ENCODE measurements around the gene UHRF1. TPM values are rescaled to one million over a fixed set of nuclear protein-coding genes. Genes with fewer than 3 reads are reported as not detected.

UHRF1 gene
- total RNA-seq, 1 donor from 2014 or later, result 0.90 TPM

DNA sequence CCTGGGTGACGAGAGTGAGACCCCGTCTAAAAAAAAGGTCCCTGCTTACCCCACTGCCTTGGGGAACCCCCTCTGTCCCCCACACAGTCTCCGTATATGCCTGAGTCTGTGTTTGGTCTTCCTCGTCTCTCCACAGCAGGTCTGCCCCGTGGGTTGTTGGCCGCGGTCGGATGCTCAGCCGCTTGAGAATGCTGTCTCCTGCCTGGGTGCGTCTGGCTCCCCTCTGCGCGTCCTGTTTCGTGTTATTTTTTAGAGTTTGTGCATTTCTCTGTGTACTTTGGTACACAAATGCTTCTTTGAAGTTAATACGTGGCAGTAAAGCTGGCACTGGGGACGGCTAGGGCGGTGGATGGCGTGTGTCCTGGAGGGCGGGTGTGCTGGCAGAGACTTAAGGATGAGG is 94.5 kb downstream of the UHRF1 start:
- TF ChIP-seq, protein P1, sequence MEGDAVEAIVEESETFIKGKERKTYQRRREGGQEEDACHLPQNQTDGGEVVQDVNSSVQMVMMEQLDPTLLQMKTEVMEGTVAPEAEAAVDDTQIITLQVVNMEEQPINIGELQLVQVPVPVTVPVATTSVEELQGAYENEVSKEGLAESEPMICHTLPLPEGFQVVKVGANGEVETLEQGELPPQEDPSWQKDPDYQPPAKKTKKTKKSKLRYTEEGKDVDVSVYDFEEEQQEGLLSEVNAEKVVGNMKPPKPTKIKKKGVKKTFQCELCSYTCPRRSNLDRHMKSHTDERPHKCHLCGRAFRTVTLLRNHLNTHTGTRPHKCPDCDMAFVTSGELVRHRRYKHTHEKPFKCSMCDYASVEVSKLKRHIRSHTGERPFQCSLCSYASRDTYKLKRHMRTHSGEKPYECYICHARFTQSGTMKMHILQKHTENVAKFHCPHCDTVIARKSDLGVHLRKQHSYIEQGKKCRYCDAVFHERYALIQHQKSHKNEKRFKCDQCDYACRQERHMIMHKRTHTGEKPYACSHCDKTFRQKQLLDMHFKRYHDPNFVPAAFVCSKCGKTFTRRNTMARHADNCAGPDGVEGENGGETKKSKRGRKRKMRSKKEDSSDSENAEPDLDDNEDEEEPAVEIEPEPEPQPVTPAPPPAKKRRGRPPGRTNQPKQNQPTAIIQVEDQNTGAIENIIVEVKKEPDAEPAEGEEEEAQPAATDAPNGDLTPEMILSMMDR (IDR thresholded peaks at IDR 0.05), result no peak
- Histone ChIP-seq H3K27me3 (no peaks in the 10 kb centered on the region), H3K9me3 (no peaks in the 10 kb centered on the region), H3K4me1 (no peaks in the 10 kb centered on the region), H3K27ac (no peak overlapping the region), H3K36me3 (no peaks in the 10 kb centered on the region), H3K4me3 (no peak overlapping the region)
- intact Hi-C loops (cut with DNase I), result no loop called here
- DNase-seq (no peak), ATAC-seq (no peak)

DNA sequence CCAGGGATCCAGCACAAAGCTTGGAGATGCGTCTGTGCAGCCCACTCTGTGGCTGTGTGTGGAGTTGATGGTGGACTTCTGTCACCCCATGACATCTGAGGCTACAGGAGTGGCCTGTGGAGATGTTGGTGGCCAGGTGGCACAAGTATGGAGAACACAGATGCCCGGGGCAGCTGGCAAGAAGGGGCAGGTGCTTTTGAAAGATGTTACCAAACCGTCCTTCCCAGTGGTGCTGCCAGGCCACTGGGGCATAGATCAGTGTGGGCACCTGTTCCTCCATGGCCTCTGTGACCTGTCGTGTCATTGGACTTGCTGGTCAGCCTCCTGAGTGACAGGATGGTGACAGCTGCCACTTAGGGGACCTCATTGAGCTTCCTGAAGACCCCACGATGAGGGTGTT is 95.8 kb downstream of the UHRF1 start:
- Histone ChIP-seq H3K27ac (no peak overlapping the region), H3K36me3 (no peaks in the 10 kb centered on the region), H3K27me3 (no peaks in the 10 kb centered on the region), H3K9me3 (no peaks in the 10 kb centered on the region), H3K4me1 (no peaks in the 10 kb centered on the region), H3K4me3 (no peak overlapping the region)
- DNase-seq (no peak), ATAC-seq (no peak)
- intact Hi-C loops (cut with DNase I), result no loop called here
- TF ChIP-seq, protein P1 (IDR thresholded peaks at IDR 0.05), result no peak

- intact Hi-C loops (cut with DNase I), result no loop called here
Measured at GRCh38 chr19:5006201-5006600, 96.9 kb downstream of the UHRF1 start.

DNA sequence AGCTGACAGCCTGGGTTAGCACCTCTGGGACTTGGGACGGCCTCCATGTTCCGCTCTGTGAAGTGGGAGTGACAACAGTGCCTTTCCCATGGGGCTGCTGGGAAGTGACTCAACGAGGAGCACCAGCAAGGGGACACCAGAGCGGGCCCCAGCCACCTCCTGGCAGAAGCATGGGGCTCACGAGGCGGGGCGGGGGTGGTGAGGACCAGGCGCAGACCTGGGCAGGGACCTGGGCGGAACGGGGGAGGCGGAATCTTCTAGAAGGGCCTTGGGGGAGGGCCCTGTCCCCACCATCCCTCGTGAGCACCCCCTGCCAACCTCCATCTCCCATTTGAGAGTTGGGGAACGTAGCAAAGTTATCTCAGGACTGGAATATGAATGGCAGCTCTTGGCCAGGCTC is 97.5 kb downstream of the UHRF1 start:
- TF ChIP-seq, protein P1 (IDR thresholded peaks at IDR 0.05), result no peak
- intact Hi-C loops (cut with DNase I), result no loop called here
- no peak overlapping the region for H3K4me3 ChIP-seq
- no peaks in the 10 kb centered on the region for H3K36me3 ChIP-seq
- H3K27ac ChIP-seq, result no peak overlapping the region
- H3K9me3 ChIP-seq, result no peaks in the 10 kb centered on the region
- DNase-seq, result no peak
- no peaks in the 10 kb centered on the region for H3K4me1 ChIP-seq
- ATAC-seq, result no peak
- H3K27me3 ChIP-seq, result no peaks in the 10 kb centered on the region

More at GRCh38 chr19:5006201-5006600, 96.9 kb downstream of the UHRF1 start:
- no peak overlapping the region for H3K27ac ChIP-seq
- H3K4me3 ChIP-seq, result no peak overlapping the region
- TF ChIP-seq, protein P1 (IDR thresholded peaks at IDR 0.05), result no peak
- no peaks in the 10 kb centered on the region for H3K36me3 ChIP-seq
- DNase-seq, result no peak
- no peaks in the 10 kb centered on the region for H3K4me1 ChIP-seq
- no peaks in the 10 kb centered on the region for H3K27me3 ChIP-seq
- no peaks in the 10 kb centered on the region for H3K9me3 ChIP-seq
- no peak for ATAC-seq

Small RNA genes within 50 kb of the gene (microRNA-seq; reads per million reads assigned to microRNA genes)
- not detected for gene MIR4747 (ENCODE audit: borderline microRNAs expressed)

Other genes with a start within 250 kb of the UHRF1 start
- 94.2 TPM for gene MYDGF, start 239.2 kb upstream of the UHRF1 start, total RNA-seq
- 75.8 TPM for gene DPP9, start 185.7 kb upstream of the UHRF1 start, total RNA-seq
- gene FEM1A, start 117.8 kb upstream of the UHRF1 start, total RNA-seq, result 12.4 TPM
- gene TICAM1, start 77.8 kb upstream of the UHRF1 start, total RNA-seq, result 16.6 TPM
- 31.9 TPM for gene PLIN3, start 41.8 kb upstream of the UHRF1 start, total RNA-seq
- not detected for gene ARRDC5, start 6.6 kb upstream of the UHRF1 start, total RNA-seq
- gene KDM4B, start 59.6 kb downstream of the UHRF1 start, total RNA-seq, result 39.0 TPM

Data from upper lobe of right lung (tissue), 1 donor.